ENCODE measurements around the gene SLC6A3.
A peak's percentile ranks its signal among the peaks of the same experiment; 100 is the strongest.

SLC6A3 gene

GRCh38 chr5:1440098-1440493 lies 5.1 kb downstream of the SLC6A3 start:
- DNase-seq (ENCODE audit: low read depth in 1 of 2, low spot score in 1 of 2): no peak
- in situ Hi-C loops (cut with HindIII; ENCODE audit: low pct_unique_long_range_greater_than_20kb, low sequenced_read_pairs): no loop called here
- TF ChIP-seq JUND (IDR thresholded peaks at IDR 0.05; ENCODE audit: low read depth): no peak

- DNase-seq (ENCODE audit: low read depth in 1 of 2, low spot score in 1 of 2): no peak
- in situ Hi-C loops (cut with HindIII; ENCODE audit: low pct_unique_long_range_greater_than_20kb, low sequenced_read_pairs): no loop called here
- no peak for TF ChIP-seq JUND (IDR thresholded peaks at IDR 0.05; ENCODE audit: low read depth)
Observed at GRCh38 chr5:1439388-1440097, 5.7 kb downstream of the SLC6A3 start.

GRCh38 chr5:1438871-1439270 lies 6.4 kb downstream of the SLC6A3 start:
- TF ChIP-seq JUND (IDR thresholded peaks at IDR 0.05; ENCODE audit: low read depth): no peak
- in situ Hi-C loops (cut with HindIII; ENCODE audit: low pct_unique_long_range_greater_than_20kb, low sequenced_read_pairs): no loop called here
- no peak for DNase-seq (ENCODE audit: low read depth in 1 of 2, low spot score in 1 of 2)

GRCh38 chr5:1437876-1438559 lies 7.2 kb downstream of the SLC6A3 start:
- no peak for DNase-seq (ENCODE audit: low read depth in 1 of 2, low spot score in 1 of 2)
- in situ Hi-C loops (cut with HindIII; ENCODE audit: low pct_unique_long_range_greater_than_20kb, low sequenced_read_pairs): no loop called here
- TF ChIP-seq JUND (IDR thresholded peaks at IDR 0.05; ENCODE audit: low read depth): no peak

- no peak for TF ChIP-seq JUND (IDR thresholded peaks at IDR 0.05; ENCODE audit: low read depth)
- peak in 1 of 2 experiments; percentile 41 for DNase-seq (ENCODE audit: low read depth in 1 of 2, low spot score in 1 of 2)
- in situ Hi-C loops (cut with HindIII; ENCODE audit: low pct_unique_long_range_greater_than_20kb, low sequenced_read_pairs): no loop called here
Observed at GRCh38 chr5:1437226-1437829, 7.9 kb downstream of the SLC6A3 start.

GRCh38 chr5:1436681-1437080 lies 8.6 kb downstream of the SLC6A3 start:
- no peak for DNase-seq (ENCODE audit: low read depth in 1 of 2, low spot score in 1 of 2)
- in situ Hi-C loops (cut with HindIII; ENCODE audit: low pct_unique_long_range_greater_than_20kb, low sequenced_read_pairs): no loop called here
- TF ChIP-seq JUND (IDR thresholded peaks at IDR 0.05; ENCODE audit: low read depth): no peak

- TF ChIP-seq JUND (IDR thresholded peaks at IDR 0.05; ENCODE audit: low read depth): no peak
- DNase-seq (ENCODE audit: low read depth in 1 of 2, low spot score in 1 of 2): no peak
- in situ Hi-C loops (cut with HindIII; ENCODE audit: low pct_unique_long_range_greater_than_20kb, low sequenced_read_pairs): no loop called here
Observed at GRCh38 chr5:1436036-1436435, 9.2 kb downstream of the SLC6A3 start.

- DNase-seq (ENCODE audit: low read depth in 1 of 2, low spot score in 1 of 2): no peak
- in situ Hi-C loops (cut with HindIII; ENCODE audit: low pct_unique_long_range_greater_than_20kb, low sequenced_read_pairs): no loop called here
- TF ChIP-seq JUND (IDR thresholded peaks at IDR 0.05; ENCODE audit: low read depth): no peak
Observed at GRCh38 chr5:1435369-1435768, 9.9 kb downstream of the SLC6A3 start.

GRCh38 chr5:1432296-1432695 lies 12.9 kb downstream of the SLC6A3 start:
- TF ChIP-seq JUND (IDR thresholded peaks at IDR 0.05; ENCODE audit: low read depth): no peak
- no peak for DNase-seq (ENCODE audit: low read depth in 1 of 2, low spot score in 1 of 2)
- in situ Hi-C loops (cut with HindIII; ENCODE audit: low pct_unique_long_range_greater_than_20kb, low sequenced_read_pairs): no loop called here

- in situ Hi-C loops (cut with HindIII; ENCODE audit: low pct_unique_long_range_greater_than_20kb, low sequenced_read_pairs): no loop called here
- TF ChIP-seq JUND (IDR thresholded peaks at IDR 0.05; ENCODE audit: low read depth): no peak
- DNase-seq (ENCODE audit: low read depth in 1 of 2, low spot score in 1 of 2): no peak
Observed at GRCh38 chr5:1431896-1432295, 13.3 kb downstream of the SLC6A3 start.

- DNase-seq (ENCODE audit: low read depth in 1 of 2, low spot score in 1 of 2): no peak
- TF ChIP-seq JUND (IDR thresholded peaks at IDR 0.05; ENCODE audit: low read depth): no peak
- in situ Hi-C loops (cut with HindIII; ENCODE audit: low pct_unique_long_range_greater_than_20kb, low sequenced_read_pairs): no loop called here
Observed at GRCh38 chr5:1431021-1431811, 14.0 kb downstream of the SLC6A3 start.

- no peak for DNase-seq (ENCODE audit: low read depth in 1 of 2, low spot score in 1 of 2)
- no peak for TF ChIP-seq JUND (IDR thresholded peaks at IDR 0.05; ENCODE audit: low read depth)
- in situ Hi-C loops (cut with HindIII; ENCODE audit: low pct_unique_long_range_greater_than_20kb, low sequenced_read_pairs): no loop called here
Observed at GRCh38 chr5:1430121-1430795, 15.0 kb downstream of the SLC6A3 start.

All from T47D (cell line).